GM19328 (cell line): ENCODE results near the gene LILRA2.
"Not testable (repeated sequence)": the region's sequence is repeated elsewhere in the genome, so short reads cannot be mapped to it uniquely, and the experiment has no call there.

ENCODE experiments used
- ATAC-seq: cut with Tn5 transposase; IDR thresholded peaks from one replicate; pipeline ENCODE4 v1.9.1; 2021; ENCODE audit warnings: mild to moderate bottlenecking, moderate library complexity; ENCODE audit not compliant: unreplicated experiment

LILRA2 gene

DNA sequence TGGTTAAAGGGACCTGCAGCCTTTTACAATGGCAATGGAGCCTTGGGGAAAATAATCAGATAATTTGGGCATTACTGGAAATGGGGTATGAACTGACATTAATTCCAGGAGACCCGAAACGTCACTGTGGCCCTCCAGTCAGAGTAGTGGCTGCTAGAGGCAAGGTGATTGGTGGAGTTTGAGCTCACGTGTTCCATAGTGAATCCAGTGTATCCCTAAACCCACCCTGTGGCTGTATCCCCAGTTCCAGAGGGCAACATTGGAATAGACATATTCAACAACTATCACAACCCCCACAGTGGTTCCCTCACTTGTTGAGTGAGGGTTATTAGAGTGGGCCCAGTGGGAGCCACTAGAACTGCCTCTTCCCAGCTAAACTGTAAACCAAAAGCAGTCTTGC is 3.3 kb upstream of the LILRA2 start:
- no peak for ATAC-seq

DNA sequence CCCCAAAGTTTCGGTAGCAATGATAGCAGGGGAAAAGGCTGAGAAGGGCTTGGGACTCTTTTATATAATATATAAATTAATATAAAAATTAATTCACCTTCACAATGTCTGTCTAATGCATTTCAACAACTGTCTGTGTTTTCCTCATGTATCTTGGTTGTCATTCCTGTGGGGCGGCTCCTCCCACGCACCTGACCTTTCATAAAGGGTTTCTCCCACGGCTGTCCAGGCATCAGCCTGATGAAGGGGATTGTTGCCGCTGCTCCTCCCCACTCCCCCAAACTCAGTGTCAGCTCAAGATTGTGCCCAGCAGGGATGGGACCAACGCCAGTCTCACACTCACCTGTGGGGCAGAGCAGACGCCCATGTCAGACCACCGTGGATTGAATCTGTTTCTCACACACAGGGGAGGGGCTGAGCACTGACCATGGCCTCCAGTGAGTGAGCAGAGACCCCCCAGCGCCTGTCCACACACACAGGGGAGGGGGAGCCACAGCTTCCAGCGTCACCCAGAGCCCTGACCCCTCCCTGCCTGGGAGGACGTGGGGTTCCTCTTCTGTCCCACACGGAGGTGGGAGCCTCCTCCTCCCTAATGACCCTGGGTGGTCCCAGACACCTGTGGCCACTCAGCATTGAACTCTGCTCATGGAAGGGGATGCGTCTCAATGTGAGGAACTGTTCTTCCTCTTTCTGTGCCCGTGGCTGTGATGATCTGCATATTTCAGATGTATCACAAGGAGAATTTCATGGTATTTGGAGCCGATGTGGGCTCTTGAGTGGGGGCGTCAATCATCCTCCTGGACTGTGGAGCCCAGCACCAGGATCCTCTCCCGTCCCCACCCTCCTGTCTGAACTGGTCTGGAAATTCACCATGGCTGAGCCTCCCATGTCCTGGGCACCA is 1.6 kb upstream of the LILRA2 start:
- not testable (repeated sequence) for ATAC-seq

DNA sequence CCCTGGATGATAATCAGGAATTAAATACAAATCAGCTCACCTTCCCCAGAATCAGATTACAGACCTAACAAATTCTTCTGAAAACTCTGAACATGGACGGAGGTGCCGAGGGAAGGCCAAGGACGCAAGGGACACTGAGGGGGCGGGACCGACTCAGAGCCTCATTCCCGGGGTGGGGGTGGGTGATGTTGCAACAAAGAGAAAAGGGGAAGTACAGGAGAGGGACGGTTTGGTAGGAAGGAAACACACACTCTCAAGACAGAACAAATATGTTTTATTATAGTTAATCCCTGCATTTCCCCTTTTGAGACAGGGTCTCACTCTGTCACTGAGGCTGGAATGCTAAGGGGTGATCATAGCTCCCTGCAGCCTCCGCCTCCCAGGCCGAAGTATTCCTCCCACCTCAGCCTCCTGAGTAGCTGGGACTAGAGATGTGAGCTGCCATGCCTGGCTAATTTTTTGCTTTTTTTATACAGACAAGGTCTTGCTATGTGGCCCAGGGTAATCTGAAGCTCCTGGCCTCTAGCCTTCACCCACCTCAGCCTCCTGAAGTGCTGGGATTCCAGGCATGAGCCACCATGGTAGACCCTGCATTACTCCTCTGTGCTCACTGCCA is 786 bp upstream of the LILRA2 start:
- no peak for ATAC-seq

DNA sequence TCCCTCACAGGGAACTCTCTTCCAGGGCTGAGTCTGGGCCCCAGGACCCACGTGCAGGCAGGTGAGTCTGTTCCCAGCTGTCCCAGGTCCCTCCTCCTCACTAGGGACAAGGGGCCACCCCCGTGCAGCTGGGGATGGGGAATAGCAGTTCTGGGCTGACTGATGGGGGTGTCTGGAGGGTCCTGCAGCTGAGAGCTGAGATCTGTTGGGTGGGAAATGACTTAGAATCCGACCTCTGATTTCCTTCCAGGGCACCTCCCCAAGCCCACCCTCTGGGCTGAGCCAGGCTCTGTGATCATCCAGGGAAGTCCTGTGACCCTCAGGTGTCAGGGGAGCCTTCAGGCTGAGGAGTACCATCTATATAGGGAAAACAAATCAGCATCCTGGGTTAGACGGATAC is 461 bp downstream of the LILRA2 start:
- ATAC-seq, result no peak

DNA sequence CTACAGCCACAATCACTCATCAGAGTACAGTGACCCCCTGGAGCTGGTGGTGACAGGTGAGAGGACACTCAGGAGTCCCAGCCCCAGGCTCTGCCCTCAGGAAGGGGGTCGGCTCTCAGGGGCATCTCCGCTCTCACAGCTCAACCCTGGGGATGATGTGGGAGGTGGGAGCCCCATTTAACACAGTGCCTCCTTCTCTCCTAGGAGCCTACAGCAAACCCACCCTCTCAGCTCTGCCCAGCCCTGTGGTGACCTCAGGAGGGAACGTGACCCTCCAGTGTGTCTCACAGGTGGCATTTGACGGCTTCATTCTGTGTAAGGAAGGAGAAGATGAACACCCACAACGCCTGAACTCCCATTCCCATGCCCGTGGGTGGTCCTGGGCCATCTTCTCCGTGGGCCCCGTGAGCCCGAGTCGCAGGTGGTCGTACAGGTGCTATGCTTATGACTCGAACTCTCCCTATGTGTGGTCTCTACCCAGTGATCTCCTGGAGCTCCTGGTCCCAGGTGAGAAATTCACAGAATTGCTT is 1.0 kb downstream of the LILRA2 start:
- ATAC-seq, result no peak

DNA sequence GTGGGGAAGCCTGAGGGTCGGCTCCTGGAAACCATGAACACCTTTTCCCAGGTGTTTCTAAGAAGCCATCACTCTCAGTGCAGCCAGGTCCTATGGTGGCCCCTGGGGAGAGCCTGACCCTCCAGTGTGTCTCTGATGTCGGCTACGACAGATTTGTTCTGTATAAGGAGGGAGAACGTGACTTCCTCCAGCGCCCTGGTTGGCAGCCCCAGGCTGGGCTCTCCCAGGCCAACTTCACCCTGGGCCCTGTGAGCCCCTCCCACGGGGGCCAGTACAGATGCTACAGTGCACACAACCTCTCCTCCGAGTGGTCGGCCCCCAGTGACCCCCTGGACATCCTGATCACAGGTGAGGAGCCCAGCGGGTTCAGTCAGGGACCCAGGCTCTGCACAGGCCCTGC is 1.6 kb downstream of the LILRA2 start:
- ATAC-seq, result not testable (repeated sequence)

DNA sequence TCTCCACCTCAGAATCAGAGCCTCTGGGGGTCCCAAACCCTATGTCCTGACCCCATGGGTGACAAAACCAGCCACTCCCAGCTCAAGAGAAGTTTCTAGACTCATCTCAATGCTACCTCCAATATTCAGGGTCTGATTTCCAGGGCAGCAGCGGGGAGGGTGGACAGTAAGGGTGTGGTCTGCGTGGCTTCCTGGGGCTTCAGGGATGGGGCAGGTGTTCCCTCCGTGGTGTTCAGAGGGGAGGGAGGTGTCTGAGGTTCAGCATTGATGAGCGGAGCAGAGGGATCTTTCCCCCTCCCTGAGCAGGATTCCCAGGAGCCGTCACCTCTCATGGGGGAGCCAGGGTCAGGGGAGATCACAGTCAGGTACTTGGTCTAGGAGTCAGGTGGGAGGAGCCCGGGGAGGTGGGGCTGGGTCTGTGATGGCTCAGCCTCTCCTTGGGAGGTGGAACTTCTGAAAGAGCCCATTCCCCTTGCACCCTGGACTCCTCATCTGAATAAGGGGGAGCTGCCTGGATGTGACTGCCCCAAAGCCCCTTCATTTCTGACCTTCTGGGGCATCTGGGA is 2.9 kb downstream of the LILRA2 start:
- ATAC-seq, result no peak

DNA sequence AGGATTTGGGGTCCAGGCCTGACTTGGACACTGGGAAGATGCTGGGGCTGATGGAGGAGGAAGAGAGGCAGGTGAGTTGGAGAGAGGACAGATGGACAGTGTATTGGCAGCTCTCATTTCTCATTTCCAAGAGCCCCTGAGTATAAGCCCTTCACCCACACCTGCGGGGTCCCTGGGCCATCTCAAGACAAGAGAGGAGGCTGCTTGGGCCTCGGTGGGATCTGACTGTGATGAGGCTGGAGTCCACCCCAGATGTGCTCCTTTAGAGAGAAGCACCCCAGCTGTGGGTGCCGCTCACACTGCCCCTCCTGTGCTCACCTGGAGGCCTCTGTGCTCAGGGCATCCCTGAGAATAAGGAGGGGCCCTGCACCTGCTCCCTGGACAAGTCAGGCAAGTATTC is 3.7 kb downstream of the LILRA2 start:
- ATAC-seq, result no peak

DNA sequence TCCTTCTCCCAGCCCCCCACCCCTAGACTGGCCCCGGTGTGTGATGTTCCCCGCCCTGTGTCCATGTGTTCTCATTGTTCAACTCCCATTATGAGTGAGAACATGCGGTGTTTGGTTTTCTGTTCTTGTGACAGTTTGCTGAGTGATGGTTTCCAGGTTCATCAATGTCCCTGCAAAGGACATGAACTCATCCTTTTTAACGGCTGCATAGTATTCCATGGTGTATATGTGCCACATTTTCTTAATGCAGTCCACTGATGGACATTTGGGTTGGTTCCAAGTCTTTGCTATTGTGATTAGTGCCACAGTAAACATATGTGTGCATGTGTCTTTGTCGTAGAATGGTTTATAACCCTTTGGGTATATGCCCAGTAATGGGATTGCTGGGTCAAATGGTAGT is 4.7 kb downstream of the LILRA2 start:
- not testable (repeated sequence) for ATAC-seq

DNA sequence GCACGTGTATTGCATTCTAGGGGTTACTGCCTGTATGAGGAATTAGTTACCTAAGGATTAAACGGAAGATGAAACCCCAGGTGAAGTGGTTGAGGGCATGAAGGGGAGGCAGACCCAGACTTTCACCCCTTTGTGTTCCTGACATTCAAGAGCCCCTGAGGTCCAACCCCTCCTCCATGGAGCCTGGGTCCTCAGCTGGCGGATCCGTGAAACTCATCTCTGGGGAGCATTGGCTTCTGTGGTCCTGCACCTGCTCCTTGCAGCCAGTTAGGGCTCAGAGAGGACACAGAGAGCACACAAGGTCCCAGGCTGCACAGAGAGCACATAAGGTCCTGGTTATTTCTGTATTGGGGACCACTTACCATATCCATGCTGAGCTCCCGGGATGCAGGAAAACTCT is 12.8 kb downstream of the LILRA2 start:
- no peak for ATAC-seq

DNA sequence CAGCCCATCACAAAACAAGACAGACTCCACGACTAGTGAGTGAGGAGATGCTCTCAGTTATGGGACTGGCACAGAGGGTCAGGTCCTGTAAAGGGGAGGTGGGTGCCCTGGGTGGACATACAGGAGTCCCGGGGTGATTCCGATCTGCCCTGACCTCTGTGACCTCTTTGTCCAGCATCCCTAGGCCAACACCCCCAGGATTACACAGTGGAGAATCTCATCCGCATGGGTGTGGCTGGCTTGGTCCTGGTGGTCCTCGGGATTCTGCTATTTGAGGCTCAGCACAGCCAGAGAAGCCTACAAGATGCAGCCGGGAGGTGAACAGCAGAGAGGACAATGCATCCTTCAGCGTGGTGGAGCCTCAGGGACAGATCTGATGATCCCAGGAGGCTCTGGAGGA is 13.4 kb downstream of the LILRA2 start:
- ATAC-seq, result no peak

DNA sequence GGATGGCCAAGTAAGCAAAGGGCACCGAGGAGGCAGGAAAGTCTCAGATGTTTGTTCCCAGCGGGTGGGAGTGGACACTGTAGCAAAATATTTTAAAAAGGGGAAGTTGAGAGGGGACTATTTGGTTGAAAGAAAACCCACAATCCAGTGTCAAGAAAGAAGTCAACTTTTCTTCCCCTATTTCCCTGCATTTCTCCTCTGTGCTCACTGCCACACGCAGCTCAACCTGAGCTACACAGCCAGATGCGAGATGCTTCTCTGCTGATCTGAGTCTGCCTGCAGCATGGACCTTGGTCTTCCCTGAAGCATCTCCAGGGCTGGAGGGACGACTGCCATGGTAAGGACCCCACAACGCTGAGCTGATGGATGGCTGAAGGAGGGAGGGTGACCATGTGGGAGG is 19.9 kb downstream of the LILRA2 start, which contains the start of gene LILRA1:
TSS of gene LILRA1 (plus strand) at position 188 of the 400 bp plus-strand sequence. CDS start 613 bp downstream, outside the sequence.
- ATAC-seq, result not testable (repeated sequence)

DNA sequence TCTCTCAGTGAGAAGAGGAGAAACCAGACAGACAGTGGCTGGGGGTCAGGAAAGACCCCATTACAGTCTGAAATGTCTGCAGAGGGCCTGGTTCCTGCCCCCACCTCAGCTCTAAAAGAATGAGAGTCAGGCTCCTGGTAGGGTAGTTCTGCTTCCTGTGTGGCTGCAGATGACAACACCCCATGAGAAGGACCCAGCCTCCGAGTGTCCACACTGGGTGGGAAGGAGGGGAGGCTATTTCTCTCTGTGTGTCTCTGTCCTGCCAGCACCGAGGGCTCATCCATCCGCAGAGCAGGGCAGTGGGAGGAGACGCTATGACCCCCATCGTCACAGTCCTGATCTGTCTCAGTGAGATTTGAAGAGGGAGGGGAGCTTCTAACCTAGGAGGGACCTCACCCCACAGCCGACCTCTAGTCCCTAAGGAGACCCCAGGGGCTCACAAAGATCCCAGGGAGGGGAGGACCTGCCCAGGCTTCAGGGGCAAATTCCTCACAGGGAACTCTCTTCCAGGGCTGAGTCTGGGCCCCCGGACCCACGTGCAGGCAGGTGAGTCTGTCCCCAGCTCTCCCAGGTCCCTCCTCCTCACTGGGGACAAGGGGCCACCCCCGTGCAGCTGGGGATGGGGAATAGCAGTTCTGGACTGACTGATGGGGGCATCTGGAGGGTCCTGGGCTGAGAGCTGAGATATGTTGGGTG is 20.5 kb downstream of the LILRA2 start:
- ATAC-seq, result not testable (repeated sequence)

DNA sequence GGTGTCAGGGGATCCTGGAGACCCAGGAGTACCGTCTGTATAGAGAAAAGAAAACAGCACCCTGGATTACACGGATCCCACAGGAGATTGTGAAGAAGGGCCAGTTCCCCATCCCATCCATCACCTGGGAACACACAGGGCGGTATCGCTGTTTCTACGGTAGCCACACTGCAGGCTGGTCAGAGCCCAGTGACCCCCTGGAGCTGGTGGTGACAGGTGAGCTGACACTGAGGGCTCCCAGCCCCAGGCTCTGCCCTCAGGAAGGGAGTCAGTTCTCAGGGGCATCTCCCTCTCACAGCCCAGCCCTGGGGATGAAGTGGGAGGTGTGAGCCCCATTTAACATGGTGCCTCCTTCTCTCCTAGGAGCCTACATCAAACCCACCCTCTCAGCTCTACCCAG is 21.1 kb downstream of the LILRA2 start:
- ATAC-seq, result no peak

DNA sequence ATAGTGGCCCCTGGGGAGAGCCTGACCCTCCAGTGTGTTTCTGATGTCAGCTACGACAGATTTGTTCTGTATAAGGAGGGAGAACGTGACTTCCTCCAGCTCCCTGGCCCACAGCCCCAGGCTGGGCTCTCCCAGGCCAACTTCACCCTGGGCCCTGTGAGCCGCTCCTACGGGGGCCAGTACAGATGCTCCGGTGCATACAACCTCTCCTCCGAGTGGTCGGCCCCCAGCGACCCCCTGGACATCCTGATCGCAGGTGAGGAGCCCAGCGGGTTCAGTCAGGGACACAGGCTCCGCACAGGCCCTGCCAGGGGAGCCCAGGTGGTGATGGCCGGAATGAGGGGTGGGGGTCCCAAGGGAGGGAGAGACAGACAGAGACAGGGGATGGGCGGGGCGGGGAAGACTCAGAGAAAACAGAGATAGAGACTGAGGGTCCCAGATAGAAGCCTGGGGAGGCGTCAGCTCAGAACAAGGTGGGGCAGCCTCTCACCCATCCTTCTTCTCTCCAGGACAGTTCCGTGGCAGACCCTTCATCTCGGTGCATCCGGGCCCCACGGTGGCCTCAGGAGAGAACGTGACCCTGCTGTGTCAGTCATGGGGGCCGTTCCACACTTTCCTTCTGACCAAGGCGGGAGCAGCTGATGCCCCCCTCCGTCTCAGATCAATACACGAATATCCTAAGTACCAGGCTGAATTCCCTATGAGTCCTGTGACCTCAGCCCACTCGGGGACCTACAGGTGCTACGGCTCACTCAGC is 22.3 kb downstream of the LILRA2 start:
- ATAC-seq, result not testable (repeated sequence)

DNA sequence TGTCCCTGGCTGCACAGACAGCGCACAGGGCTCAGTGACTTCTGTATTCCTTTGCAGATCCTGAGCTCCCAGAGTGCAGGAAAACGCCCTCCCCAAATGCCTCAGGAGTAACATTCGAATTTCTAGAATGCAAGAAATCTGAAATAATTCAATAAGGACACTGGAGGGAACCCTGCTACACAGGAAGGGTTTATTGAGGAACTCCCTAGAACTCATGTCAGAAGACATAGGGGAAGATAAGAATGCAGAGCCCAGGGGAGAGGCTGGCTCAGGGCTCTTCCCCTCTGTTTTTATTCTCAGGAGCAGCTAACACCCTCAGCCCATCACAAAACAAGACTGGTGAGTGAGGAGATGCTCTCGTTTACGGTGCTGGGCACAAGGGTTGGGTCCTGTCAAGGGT is 26.6 kb downstream of the LILRA2 start:
- ATAC-seq, result no peak

DNA sequence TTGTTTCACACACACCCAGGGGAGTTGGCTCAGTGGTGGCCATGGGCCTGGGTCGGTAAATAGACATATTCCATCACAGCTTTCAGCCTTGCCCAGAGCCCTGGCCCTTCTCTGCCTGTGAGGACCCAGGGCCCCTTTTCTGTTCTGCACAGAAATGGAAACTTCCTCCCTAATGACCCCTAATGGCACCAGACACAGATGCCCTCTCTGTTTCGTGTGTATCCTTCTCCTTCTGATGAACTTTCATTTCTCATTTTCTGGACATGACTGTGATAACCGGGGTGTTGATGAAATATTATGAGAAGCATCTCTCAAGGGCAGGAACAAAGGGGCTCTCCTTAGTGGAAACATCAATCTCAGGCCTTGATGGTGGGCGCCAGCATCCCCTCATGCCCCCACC is 32.6 kb downstream of the LILRA2 start:
- ATAC-seq, result no peak

DNA sequence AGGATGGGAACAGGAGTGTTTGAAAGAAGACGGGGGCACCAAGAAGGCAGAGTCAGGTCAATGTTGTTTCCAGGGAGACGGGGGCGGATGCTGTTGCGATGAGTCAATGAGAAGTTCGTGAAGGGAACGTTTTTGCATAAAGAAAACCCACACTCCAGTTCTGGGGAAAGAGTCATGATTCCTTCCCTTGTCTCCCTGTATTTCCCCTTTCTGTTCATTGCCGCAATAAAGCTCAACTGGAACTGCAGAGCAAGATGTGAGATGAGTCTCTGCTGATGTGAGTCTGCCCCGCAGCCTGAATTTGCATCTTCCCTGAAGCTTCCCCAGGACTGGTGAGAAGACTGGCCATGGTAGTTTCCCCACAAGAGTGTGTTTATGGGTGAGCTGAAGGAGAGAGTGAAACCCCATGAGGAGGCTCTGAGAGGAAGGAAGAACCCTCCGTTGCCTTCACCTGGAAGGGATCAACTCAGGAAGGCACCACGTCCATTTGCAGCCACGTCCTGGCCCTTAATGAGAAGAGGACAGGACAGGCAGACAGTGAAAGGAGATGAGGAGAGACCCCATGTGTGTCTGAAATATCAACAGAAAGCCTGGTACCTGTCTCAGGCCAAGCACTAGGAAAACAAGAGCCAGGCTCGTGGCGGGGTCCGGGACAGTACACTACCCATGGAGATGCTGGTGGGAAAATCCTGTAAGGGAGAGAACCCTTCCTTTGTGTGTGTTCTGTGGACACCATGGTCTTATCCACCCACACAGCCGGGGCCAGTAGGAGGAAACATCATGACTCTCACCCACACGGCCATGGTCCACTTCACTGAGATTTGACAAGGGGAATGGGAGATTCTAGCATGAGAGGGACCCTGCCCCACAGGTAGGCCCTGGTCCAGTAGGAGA is 33.5 kb downstream of the LILRA2 start:
- no peak for ATAC-seq

DNA sequence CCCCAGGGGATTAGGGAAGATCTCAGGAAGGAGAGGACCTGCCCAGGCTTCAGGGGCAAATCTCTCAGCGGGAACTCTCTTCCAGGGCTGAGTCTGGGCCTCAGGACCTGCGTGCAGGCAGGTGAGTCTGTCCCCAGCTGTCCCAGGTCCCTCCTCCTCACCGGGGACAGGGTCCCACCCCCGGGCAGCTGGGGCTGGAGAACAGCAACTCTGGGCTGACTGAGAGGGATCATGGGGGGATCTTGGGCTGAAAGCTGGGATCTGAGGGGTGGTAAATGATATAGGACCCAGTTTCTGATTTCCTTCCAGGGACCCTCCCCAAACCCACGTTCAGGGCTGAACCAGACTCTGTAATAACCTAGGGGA is 34.2 kb downstream of the LILRA2 start:
- no peak for ATAC-seq
